Activated T-helper 1 cell treated with Interleukin-2 at 50 U/mL for 16 hours (primary cell): Measurements from ENCODE around the gene DOCK4.

Source experiments
- DNase-seq: peaks from one replicate; pipeline ENCODE4 v3.0.0-alpha.2; 2020; ENCODE audit warnings: low read depth

DOCK4 gene

GRCh38 chr7:111853201-111853990, 352.8 kb downstream of the DOCK4 start:
- no peak for DNase-seq

DNA sequence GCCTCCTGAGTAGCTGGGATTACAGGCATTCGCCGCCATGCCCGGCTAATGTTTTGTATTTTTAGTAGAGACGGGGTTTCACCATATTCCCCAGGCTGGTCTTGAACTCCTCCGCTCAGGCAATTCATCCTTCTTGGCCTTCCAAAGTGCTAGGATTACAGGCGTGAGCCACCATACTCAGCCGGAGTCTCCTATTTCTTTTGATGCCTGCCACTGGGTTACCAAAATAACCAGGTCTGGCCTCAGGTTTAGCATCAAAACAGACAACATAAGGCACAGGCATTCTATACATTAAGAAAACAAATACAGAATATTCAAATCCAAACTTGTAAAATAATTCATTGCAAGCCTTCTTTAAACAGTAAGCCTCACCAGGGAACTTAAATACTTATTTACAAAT, 354.1 kb downstream of the DOCK4 start:
- DNase-seq, result no peak

DNA sequence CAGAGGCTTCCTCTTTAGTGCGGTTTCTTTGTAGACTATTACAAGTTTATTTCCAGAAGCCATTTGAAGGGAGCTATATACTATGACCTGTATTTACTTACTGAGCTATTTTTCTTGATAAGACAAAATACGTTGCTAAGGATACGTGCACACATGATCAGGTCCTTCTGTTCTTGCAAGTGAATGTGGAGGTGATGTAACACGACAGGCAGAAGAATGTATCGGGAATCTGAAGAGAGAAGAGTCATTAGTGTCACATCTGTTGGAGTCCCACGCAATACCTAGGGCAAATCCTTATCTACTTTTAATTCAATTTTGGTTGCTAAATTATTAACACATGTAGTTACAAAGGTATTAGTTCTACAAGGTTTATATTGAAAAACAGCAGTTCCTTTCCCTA, 359.3 kb downstream of the DOCK4 start:
- no peak for DNase-seq

GRCh38 chr7:111845853-111846252, 360.3 kb downstream of the DOCK4 start:
- DNase-seq, result no peak

DNA sequence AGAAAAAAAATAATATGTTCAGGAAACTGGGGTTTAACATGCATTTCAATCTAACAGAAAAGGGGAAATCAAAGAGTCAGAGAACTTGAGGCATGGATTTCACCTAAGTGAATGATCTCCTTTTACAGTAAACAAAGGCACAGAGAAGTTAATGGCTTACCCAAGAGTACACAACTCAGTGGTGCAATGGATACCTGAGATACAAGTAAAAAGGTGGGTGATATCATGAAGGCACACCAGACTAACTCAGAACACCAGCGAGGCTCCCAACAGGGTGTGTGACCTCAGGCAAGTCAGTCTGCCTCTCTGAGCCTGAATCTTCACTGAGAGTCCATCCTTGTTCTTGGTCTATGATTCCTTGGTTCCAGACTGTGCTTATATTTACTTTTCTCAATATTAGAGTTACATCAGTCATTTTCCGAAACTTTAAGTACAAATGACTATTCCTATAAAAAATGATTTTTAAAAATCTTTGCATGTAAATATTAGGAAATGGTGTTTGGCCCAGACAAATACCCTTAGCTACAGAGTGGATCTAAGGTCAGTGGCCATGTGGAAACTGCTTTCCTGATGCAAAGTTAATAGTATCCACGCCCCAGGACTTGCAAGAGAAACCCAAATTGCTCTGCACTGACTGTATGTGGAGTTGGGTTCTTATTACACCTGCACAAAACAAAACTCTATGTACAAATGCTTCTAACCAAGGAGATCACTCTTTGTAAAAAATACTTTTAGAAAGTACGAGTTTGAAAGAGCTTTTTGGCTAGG, 361.1 kb downstream of the DOCK4 start:
- DNase-seq, result no peak

DNA sequence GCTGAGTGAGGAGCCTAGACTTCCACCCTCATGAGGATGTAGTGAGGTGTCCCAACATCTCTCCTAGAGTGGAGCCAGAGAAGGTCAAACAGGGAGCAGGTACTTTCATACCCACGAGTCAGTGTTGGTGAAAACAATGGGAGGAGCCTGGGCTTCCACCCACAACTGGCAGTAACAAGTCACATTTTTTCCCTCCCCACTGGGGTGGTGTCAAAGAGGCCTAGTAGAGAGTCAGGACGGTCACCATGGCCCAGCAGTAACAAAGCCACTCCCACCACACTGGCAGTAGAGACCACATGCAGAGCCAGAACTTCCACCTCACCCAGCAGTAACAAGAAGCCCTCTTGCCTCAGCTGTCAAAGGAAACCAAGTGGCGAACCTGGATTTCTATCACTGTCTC, 363.7 kb downstream of the DOCK4 start:
- DNase-seq, result no peak

DNA sequence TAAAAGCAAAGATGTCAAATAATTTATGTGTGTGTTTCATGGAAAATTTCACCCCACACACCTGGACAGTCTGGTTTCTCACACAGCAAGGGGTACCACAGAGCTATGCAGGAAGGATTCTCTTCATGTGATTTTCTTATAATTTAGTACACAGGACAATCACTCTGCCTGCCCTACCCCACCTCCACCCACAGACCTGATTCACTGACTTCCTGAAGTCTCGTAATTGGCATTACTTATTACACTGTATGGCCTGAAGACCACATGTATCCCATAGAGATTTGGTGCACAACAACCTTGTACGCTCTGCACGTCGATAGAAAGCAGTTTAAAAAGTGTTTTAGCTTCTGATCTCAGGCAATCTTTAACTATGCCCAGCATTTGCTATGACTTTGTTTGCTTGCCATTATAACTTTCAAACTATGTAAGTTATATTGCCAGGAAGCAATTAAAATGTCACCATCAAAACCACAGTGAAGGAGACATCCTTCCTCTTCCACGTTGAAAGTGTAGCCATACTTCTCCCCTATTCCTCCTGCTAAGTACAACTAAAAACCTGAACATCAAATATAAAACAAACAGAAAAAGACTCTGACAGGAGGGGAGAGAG, 364.5 kb downstream of the DOCK4 start:
- DNase-seq, result no peak

GRCh38 chr7:111840528-111840927, 365.7 kb downstream of the DOCK4 start:
- no peak for DNase-seq

DNA sequence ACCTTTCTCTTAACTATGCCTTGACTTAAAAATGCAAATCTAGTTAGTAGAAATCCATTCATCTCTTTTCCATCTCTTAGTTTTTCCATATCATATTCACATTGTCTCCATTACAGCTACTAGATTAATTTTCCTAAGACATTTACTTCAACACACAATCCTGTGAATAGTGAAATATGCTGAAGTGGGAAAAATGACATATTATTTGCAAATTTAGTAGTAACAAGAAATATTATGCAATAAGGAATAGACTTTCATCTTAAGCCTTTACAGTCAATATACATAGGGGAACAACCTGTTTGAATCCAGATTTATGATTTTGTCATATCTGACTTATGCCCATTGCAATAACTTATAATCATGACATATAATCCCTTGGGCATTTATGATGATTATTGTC, 366.9 kb downstream of the DOCK4 start:
- DNase-seq, result no peak

DNA sequence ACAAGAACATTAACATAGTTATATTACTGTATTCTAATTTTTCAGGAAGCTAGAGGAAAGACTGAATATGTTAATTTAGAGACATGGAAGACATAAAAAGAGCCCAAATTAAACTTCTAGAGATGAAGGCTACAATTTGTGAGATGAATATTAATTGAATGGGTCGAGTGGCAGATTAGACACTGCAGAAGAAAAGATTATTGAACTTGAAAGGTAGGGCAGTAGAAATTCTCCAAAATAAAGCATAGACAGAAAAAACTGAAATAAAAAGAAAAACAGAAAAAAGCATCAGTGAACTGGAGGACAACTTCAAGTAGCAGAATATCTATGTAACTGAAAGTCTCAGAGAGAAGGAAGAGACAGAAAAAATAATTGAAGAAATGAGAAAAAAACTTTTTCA, 369.6 kb downstream of the DOCK4 start:
- DNase-seq, result no peak

DNA sequence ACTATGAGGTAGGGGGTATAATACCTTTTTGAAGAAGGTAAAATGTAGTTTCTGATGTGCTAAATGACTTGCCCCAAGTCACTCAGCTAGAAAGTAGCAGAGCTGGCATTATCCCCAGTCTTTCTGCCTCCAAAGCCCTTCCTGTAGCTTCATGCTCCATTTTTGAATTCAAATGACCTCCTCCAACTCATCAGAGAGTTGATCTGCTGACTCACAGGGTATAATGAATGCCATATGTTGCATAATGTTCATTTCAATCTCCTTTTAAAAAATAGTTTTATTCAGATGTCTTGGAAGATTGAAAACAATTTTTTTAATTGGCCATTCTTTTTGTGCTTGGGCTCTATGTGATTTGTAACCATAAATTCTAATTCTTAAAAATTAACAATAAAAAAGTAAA, 371.1 kb downstream of the DOCK4 start:
- DNase-seq, result no peak

DNA sequence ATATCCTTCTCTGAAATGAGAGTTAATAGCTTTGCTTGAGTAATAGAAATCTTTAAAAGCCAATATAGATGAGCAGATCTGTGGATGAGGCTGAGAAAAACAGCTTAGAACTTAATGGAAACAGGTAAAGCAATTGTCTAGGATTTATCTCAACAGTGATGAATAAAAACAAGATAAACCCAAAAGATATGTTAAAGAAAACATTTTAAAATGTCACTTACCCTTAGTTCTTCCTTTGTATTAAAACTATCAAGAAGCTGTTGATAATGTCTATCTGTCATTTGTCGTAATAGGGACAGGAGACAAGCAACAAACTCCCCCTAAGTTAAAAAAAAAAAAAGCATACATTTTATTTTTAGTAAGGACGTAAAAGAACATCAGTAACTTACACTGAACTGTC, 371.8 kb downstream of the DOCK4 start:
- DNase-seq, result no peak

- no peak for DNase-seq
Observed at GRCh38 chr7:111833466-111833865, 372.7 kb downstream of the DOCK4 start.

- no peak for DNase-seq
Observed at GRCh38 chr7:111832174-111832573, 374.0 kb downstream of the DOCK4 start.

DNA sequence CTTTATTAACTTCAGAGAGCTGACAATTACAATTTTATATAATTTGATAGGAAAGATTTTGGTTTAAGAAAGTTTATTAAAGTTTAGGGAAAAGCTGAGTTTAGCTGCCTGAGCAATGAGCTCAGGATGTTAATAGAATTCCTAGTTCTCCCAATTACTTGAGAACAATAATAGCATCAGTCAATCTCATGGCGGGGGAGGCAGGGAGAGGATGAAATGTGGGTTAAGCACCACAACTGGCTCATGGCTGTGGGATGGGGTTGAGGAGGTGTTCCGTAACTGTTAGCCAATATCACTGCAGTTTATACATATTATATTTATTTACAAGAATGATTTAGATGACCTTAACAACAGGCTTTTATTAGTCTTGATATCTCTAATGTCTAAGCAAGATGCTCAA, 377.0 kb downstream of the DOCK4 start:
- no peak for DNase-seq

DNA sequence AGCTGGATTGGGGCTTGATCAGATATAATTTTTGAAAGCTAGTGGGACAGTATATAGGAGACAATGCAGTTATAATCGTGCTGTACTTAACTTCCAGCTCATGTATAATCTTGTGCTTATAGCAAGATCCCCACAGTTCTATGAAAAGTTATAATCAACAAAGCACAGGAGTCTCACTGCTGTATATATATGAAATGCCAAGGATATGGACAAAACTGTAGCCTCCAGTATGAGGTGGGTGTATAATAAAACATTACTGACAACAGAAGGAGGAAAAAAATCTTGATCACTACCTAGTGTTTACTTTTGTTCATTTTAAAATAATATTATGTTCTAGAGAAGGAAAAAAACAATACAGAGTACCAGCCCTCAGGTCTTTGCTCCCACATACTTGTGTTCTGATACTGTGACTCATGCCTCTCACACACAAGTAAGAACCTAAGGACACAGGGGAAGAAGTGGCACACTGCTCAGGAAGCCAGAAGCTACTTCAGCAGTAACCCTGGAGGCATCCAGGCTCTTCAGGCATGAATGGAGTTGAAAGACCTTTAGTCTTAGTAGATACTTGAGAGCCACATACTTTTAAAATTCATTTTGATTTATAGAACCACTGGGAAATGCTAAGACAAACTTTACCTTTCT, 378.2 kb downstream of the DOCK4 start:
- DNase-seq, result no peak

- no peak for DNase-seq
Observed at GRCh38 chr7:111825046-111825445, 381.2 kb downstream of the DOCK4 start.

DNA sequence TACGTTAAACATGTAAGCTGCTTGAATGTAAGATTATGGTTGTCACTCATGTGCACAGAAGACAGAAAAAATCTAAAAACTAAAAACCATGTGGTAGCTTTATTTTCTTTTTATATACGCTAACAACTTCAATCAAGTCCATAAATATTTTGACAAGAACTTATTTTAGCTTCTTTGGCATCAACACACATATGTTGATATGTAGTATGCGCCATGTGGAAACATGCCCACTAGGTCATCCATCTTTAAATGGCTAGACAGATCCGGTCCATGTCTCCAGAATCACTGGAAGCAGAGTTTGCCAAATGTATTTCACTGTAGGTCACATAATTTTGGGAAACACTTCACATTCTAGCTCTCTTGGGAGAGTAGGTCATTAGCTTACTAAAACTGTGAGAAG, 382.4 kb downstream of the DOCK4 start:
- DNase-seq, result no peak

- no peak for DNase-seq
Observed at GRCh38 chr7:111821046-111821445, 385.2 kb downstream of the DOCK4 start.

GRCh38 chr7:111820621-111821020, 385.6 kb downstream of the DOCK4 start:
- no peak for DNase-seq

- DNase-seq, result no peak
Observed at GRCh38 chr7:111820121-111820520, 386.1 kb downstream of the DOCK4 start.

GRCh38 chr7:111815354-111815753, 390.8 kb downstream of the DOCK4 start:
- DNase-seq, result no peak

DNA sequence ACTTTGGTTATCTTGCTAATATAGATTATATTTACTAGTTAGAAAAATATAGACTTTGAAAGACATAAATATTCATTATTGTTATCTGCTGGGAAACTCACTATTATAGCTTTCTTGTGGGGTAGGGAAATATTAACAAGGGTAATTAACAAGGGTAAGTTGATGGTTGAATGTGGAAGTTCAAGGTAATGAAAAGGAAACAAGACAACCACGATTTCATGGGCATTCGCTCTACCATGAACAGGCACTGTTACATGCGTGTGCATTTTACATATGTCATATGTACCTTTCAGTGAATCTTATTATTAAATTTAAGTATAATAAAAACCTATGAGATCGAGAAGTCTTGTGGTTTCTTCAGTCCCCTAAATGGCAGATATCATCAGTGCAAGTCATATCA, 392.9 kb downstream of the DOCK4 start:
- no peak for DNase-seq
